Activated CD4-positive, alpha-beta T cell treated with anti-CD3 and anti-CD28 coated beads, Interleukin-2, amount 50 U/mL, for 1 hour (primary cell): ENCODE measurements around the gene CREB5.
"Not testable (repeated sequence)": the region's sequence is repeated elsewhere in the genome, so short reads cannot be mapped to it uniquely, and the experiment has no call there.

Experiments used
- DNase-seq: peaks from one replicate; pipeline ENCODE4 v3.0.0-alpha.2; 2020

CREB5 gene

DNA sequence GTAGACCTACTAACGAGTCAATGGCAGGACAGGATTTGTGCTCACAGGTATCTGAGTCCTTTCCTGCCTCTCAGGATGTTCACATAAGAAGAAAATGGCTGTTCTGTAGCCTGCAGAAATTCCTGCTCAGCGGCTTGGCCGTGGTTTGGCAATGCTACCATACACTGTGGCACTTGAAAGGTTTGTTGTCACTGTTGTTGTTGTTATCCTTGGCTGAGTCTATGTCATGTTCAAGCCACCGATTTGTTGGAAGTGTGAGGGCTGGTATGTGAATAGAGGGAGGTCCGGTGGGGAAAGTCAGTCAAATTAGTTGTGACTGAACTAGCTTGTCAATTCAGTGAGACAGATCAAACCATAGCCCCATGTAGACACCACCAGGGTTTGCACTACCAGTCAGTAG is 345.9 kb downstream of the CREB5 start:
- no peak for DNase-seq

DNA sequence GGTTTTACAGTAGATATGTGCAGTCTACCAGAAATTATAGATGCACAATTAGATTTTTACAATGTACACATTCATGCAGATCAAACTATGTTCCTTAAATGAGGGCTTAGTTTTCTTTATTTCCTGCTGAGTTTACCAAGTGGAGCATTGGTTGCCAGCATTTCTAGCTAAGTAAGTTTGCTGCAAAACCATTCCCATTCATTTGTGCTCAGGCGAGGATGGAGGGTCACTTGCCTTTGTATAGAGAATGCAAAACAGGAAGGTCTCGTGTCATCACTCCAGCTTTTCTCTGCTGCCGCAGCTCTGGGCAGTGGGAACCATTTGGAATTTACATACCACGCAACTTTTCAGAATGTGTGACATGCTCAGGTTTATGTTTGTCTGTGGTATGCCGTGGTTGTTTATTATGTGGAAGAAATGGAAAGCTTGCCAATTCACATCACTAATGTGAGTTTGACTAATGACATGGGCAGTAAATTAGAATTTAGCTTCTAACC is 347.2 kb downstream of the CREB5 start:
- no peak for DNase-seq

DNA sequence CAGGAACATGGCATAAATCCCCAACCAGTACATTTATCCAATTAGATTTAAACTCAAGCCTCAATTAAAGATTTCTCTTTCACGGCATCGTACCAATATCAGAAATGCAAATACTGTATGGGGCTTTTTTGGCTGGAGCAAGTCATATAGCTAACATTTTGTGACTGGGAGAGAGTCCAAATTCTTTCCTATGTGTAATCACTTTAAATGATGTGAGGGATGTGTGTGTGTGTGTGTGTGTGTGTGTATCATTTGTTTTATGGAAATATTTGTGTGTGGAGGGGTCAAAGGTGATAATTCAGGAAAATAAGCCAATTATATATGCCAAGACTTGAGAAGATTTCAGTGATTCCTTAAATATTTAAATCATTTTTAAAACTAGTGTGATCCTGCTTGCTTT is 349.2 kb downstream of the CREB5 start:
- no peak for DNase-seq

DNA sequence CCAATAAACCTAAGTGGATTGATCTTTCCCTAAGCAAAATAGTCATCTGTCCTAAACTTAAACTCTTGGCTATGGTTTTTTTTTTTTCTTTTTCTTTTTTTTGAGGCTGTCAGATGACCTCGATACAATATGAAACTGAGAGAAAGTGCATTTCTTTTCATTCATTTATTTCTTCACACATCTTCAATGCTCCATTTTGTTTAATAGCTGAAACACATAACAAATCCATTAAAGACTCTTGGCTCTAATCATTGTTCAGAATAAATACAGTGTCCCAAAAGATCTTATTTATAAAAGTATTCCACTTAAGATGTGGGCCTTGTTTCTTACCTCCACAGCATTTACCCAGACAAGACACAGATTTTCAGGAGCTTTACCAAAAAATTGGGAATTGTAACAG is 350.3 kb downstream of the CREB5 start:
- DNase-seq, result no peak

DNA sequence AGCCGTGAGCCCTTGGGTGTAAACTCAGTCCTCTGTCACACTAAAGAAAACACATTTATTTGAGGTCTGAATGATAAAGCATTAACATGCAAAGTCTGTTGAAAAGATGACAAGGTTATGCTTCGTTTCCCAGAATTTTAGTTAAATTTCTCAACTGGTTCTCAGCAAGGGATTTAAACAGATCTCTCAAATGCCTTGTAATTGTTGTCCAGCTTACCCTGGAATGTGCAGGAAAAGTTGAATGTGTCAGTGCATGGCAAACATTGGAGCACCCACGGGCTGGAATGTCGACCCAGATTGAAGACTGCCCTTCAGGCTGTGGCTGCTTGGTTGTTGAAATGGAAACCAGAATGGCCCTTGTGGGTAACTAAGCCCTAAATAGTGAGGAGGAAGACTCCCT is 354.0 kb downstream of the CREB5 start:
- no peak for DNase-seq

DNA sequence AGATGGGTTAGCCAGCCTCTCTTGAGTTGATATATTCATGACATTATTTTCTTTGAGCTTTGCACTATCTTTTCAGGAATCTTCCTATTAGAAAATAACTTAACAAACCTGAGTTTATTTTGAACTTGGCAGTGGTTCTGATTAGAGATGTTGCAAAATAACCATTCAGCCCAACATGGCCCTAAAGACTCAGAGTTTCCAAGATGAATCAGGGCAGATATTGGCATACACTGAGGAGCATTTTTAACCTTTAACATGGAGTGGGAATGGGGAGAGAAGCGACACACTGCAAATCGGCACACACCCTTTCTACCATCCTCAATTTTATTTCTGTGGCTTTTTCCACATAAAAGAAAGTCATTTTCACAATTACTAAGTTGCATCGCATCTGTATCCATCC is 355.0 kb downstream of the CREB5 start:
- DNase-seq, result no peak

DNA sequence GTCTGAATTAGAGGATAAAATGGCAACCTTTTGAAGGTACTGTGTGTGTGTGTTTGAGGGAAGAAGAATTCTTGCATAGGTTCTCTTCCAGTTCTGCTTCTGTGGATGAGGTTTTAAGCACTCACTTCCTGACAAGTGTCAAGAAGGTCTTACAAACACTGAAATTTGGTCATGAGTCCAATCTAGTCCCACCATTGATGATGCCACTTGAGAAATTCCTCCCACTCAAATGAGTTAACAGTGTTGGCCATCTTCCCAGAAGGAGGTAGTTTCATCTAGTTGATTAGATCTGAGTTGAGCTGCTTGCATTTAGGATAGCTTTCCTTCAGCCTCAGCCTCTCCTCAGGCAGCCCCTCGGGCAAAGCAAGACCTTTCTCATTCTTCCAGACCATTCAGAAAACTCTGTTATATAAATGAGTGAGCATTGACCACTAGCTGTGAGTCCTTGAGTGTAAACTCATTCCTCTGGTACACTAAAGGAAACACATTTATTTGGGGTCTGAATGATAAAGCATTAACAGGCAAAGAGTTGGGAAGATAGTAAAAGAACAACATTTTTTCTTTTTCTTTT is 356.3 kb downstream of the CREB5 start:
- no peak for DNase-seq

DNA sequence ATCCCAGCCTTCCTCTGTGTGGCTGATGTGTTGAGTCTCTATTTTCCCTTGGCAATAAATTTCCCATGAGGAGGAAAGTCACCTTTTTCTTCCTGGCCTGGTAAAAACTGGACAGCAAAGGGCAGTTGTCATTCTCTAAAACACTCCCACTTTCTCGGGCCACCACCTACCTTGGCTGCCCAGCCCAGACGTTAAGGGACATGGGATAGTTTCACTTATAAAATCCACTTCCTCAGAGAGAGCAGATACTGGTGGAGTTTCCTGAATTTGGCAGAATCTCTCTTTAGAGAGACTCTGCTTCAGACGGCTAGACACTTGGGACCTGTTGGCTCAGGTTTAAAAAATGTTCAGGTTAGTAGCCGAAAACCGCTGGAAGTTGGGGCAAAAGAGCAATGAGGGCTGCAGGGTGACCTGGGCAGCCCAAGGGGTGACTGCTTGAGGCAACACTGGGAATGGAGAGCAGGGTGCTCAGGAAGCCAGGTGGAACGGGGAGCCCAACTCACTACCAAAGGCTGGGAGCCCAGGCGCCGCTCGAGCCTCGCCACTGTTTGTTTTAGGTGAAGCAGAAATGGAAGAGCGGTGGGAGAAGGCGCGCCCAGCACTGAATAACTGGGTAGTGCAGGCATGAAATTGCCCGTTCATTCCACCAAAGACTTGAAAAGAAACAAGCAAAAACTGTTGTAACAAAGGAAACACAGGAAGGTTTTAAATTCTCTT is 359.7 kb downstream of the CREB5 start:
- no peak for DNase-seq

DNA sequence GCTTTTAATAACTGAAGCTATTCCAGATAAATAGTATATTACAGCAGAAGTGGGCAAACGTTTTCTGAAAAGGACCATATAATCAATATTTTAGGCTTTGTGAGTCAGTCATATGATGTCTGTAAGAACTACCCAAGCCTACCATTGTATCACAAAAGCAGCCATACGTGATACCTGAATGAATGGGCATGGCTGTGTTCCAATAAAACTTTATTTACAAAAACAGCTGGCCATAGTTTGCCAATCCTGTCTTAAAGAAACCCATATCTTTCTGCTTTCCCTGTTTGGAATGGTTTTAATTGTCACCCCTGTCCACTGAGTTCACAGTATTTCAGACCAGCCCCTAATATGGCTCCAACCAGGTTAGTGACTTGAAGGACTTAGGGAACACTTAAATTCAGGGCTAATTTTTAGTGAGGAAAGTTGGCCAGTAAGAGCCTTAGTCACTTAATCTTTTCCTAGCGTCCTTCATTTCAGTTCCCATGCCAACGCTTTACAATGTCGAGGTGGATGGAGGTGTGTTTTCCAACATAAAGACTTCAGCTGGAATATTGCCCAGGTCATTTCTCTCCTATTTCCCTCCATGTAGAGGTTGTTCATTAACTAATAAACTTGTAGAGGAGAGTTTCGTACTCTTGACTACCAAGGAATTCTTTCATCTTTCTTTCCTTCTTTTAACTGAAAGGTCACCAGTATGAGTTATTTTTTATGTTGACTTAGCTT is 361.3 kb downstream of the CREB5 start:
- DNase-seq, result no peak

DNA sequence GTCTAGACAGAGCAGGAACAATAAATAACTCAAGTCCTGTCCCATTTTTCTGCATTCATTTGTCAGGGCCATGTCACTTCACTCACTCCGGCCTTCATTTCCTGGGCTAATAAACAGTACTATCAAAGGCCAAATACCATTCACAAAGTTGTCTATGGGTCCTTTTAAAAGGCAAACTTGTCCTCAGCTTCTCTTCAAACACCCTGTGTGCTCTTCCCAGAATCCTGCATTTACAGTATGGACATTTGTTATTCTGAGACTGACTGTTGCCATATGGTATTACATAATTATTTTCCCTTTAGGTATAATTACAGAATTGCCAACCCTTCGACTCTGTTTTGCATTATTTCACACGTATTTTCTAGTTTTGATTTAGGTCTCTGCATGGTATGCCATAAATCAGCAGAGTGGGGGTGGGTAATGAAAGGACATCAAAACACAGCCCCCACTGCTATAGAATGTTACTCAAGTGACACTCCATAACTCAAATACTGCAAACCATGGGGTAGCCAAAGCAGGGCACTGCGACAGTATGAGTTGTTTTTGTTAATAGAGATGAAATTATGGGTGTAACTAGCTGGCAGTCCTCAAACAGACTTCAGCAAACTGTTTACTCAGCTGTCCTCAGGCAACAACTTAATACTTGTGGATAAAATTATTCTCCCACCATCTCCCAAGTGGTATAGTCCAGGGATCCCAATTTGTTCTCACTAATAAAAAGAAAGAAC is 362.1 kb downstream of the CREB5 start:
- DNase-seq, result no peak

DNA sequence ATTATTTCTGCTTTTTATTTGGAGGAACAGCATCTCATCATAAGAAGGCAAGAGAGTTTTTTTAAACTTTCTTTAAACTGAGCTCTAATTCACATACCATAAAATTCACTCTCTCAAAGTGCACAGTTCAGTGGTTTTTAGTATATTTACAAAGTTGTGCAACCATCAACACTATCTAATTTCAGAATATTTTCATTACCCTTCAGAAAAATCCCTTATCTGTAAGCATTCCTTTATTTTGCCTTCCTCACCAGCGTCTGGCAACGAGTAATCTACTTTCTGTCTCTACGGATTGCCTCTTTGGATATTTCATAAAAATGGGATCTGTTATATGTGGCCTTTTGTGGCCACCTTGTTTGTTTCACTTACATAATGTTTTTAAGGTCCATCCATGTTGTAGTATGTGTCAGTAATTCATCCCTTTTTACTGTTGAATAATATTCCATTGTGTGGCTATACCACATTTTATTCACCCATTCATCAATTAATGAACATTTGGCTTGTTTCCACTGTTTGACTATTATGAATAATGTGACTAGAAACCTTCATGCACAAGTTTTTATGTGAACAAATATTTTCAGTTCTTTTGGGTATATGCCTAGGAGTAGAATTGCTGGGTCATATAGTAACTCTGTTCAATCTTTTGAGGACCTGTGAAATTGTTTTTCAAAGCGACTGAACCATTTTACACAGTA is 364.3 kb downstream of the CREB5 start:
- DNase-seq, result no peak

DNA sequence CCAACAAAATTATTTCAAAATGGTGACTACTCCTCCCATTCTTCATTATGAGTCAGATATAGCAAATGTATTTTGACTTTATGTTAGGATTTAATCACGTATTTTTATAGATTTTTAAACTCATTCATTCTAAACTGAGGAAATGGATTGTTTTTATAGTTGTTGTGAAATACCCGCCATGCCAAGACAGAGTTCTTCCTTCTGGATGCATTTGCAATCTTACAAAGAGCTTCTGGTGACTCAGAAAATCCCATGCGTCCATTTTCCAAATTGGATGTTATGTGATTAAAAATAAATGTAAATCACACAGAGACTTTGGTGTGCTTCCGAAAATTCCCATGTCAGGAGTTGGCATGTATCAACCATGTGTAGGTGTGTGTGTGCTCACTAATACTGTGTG is 366.5 kb downstream of the CREB5 start:
- no peak for DNase-seq

DNA sequence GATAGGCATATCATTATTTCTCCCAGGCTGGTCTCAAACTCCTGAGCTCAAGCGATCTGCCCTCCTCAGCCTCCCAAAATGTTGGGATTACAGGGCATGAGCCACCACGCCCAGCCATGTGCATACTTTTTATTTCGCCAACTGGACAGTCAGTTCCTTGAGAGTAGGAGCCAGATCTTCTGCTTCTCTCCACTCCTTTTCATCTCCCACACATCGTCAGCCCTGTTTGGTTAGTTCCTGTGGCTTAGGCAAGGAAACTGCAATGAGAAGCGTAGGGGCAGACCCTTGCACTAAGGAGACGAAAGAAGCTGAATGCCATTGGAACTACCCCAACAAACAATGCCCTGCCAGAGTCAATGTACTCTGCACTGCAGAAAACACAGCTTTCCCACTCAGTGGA is 367.6 kb downstream of the CREB5 start:
- no peak for DNase-seq

DNA sequence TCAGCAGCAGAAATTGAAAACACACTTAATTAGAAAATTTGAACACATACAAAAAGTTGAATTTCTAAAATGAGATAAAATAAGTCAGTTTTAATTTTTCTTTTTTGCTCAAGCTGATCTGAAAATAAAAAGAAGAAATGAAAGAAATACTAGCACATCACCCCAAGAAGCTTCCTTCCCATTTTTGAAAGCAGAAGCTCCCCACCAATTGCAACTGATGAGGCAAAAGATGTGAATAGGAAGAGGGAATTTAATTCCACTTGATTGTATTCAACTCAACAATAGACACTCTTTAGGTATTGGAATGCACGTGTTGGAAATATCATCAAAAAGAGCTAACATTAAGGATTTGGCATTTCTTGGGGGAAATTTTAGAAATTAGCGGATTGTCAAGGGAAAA is 370.0 kb downstream of the CREB5 start:
- DNase-seq, result no peak

DNA sequence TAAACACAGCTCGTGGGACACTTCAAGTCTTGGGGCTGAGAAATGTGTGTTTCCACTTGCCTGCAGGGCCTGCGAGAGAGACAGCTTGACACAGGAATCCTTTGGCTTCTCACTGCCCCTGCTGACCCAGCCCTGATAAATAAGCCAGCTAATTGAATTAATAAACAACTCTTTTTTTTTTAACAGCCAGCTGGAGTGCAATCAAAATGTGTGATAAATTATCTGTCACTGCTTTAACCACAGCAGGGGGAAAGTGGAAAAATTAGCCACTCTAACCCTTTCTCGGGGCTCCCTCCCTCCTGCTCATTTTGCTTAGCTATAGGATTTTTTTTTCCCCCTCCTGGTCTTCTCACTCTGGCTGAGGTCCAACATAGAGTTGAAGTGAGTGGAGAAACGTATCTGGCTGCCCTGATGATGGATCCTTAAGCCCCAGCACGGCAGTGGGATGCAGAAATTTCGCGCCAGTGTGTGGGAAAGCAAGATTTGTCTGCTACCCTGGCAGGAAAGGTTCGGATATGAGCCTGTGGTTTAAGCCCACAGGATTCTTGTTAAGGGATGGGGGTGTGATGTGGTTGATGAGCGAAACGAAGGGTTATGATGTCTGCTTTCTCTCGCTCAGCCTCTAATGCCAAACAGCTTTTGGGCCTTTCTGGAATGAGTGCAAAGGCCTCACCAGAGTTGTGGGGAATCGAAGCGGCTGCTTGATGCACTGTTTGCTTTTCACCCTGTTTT is 372.0 kb downstream of the CREB5 start:
- DNase-seq, result no peak

DNA sequence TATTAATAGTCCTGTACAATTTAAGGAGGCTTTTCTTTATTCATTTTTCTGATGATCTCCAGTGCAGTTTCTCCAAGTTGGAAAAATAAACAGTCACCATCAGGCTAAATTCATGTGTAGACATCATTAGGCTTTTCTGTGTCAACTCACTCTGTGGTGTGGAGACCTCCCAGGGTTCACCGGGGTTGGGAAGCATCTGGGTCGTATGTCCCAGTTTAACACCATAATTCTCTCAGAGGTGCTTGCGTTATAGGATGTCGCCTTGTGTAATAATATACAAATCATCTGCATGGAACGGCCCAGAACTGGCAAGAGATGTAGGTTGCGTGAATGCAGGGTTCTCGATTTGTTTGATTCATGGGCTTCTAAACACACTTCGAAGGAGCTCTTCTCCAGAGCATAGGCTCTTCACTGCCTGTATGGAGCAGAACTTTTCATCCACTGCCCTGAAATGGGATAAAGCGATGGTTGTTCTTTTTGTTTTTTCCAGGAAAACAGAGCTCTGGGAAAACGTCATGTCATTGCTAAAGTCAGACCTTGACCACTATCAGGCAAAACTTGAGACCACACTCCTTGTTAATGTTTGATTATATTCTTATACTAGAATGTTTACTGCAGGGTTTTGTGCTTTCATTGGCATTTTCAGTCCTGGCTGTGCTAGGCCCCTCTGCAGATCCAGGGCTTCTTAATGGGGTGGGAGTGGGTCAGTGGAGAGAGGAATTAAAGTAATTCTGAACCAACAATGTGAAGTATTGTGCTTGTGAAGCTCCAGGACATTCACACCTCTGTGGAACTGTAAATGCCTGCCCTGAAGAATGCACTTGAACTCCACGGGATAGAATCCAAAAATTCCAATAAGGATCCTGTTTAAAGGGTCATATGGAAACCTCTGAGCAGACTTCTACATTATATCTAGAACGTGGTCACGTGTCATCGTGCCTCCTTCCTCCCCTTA is 373.0 kb downstream of the CREB5 start:
- no peak for DNase-seq

DNA sequence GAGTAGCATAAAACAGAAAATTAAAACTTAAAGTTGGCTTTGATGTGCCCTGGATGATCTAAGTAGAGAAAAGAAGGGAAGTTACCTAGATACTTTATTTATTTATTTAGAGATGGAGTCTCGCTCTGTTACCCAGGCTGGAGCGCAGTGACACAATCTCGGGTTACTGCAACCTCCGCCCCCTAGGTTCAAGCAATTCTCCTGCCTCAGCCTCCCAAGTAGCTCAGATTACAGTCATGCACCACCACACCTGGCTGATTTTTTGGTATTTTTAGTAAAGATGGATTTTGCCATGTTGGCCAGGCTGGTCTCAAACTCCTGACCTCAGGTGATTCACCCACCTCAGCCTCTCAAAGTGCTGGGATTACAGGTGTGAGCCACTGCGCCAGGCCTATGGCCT is 373.8 kb downstream of the CREB5 start:
- not testable (repeated sequence) for DNase-seq

DNA sequence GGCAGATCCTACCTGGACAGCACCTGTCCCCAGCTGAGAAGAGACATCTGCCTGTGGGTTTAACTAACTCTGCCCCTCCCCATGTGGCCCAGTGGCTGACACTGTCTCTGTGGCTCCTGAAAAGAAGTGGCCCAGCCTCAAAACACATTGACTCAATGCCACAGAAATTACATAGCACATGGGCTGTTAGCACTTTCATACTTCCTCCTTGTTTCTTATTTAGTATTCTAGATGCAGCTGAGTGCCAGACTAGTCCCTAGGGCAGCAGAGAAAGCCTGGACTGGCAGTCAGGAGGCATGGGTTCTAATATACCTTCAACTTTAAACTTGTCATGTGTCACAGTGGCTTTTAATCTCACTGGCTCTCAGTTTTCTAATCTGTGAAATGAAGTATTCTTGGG is 374.8 kb downstream of the CREB5 start:
- DNase-seq, result no peak

DNA sequence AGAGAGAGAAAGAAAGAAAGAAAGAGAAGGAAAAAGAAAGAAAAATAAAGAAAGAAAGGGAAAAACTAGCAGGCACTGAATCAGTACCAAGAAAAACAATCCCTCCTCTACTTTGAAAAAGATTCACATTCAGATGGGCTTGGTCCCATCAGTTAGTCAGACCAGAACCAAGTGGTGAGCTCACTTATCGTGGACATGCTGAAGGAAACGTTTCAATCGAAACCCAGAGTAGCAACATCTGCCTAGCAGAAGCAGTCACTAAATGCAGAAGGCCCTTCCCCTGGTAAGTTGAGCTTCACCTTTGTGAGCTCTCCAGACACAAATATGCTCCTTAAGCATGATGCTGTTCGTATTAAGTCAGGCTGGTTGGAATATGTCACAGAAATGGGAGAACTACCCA is 378.1 kb downstream of the CREB5 start:
- no peak for DNase-seq

DNA sequence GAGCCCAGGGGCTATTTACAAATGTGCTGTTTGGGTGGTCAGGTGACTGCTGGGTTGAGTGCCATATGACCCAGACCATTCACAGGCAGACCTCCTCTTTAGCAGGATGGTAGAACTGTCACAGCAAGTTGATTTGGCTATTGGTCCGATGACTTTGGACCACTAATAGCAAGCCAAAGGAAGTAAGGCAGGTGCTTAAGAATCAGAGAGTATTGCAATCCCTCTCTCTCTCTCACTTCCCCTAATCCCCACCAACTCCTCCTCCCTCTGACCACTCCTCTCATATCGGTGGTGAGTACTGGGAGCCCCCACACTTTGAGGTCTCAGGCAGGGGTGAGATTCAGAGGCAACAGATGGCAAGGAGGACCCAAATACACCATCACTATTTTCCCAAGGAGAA is 380.5 kb downstream of the CREB5 start:
- no peak for DNase-seq
